WTC11 (cell line): ENCODE measurements around the gene CLASP1.

Source experiments
- ATF2 ChIP-seq: sonication (generic); formaldehyde crosslinking; IDR thresholded peaks from 2 replicates; pipeline ENCODE4 v1.8.1; 2022; ENCODE audit warnings: low read depth, missing genetic modification reagents, borderline replicate concordance
- CTCF ChIP-seq: fragments of 200-600 bp; IDR thresholded peaks from 2 replicates; pipeline ENCODE4 v1.8.0; 2022; ENCODE audit warnings: antibody characterized with exemption
- E2F1 ChIP-seq: sonication (generic); formaldehyde crosslinking; IDR thresholded peaks from 2 replicates; pipeline ENCODE4 v1.8.0; 2022; ENCODE audit warnings: mild to moderate bottlenecking, missing genetic modification reagents
- GABPB1 ChIP-seq: sonication (generic); formaldehyde crosslinking; IDR thresholded peaks from 2 replicates; pipeline ENCODE4 v1.8.1; 2023; ENCODE audit warnings: mild to moderate bottlenecking, missing genetic modification reagents

GRCh38 chr2:121342751-121343150 is 306.5 kb downstream of the CLASP1 start:
- TF ChIP-seq GABPB1 (CRISPR knock-in tag) (no peak), ATF2 (CRISPR knock-in tag) (no peak), CTCF (no peak), E2F1 (CRISPR knock-in tag) (no peak)
